ENCODE results near the gene KIAA0232. TPM values are rescaled to one million over a fixed set of nuclear protein-coding genes. Genes with fewer than 3 reads are reported as not detected.
"Not testable (repeated sequence)": the region's sequence is repeated elsewhere in the genome, so short reads cannot be mapped to it uniquely, and the experiment has no call there.

Gene KIAA0232
- total and polyA plus RNA-seq, 2 of the 8 experiments (the other 6 are each of a cell fraction or from before 2014, with no cell fraction given) = 5.6 to 23.3 TPM

DNA sequence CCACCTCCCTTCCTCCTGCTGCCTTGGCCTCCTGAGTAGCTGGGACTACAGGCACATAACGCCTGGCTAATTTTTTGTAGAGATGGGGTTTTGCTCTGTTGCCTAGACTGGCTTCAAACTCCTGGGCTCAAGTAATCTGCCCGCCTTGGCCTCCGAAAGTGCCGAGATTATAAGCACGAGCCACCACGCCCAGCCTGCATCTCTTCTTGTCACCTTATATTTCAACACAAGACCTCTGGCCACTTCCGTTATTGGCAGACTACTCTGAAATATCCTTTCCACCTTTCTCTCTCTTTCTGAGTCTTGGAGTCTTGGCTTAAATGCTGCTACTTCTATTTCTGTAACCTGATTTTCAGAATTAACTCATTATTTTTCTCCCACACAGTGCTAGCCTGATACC is 5.6 kb downstream of the KIAA0232 start:
- Histone ChIP-seq H3K23me2 (ENCODE audit: low read depth, low read length) (peaks cover 4% of the 10 kb centered on the region; the same call in 1 of the 2 replicates), H2BK15ac (ENCODE audit: low read length) (no peak overlapping the region), H2BK5ac (ENCODE audit: low read depth, low read length) (no peak overlapping the region), H3K79me2 (ENCODE audit: control insufficient read depth in 1 of 2, insufficient read depth in 2 of 2, low read length in 2 of 2) (peaks cover 5 to 90% of the 10 kb centered on the region in 2 experiments), H3K36me3 (ENCODE audit: control insufficient read depth in 2 of 4, insufficient read depth in 4 of 4, low read length in 3 of 4) (peaks cover 0 to 2% (median 0%) of the 10 kb centered on the region in 4 experiments; a peak in 2 of 8 replicates), H2BK20ac (ENCODE audit: low read length) (no peak overlapping the region), H3K4ac (replicated peaks; ENCODE audit: insufficient read length, low read depth, low read length) (no peak overlapping the region), H3K23ac (ENCODE audit: insufficient read length) (no peak overlapping the region), H2AK5ac (ENCODE audit: low read depth, low read length) (no peak overlapping the region), H3K4me1 (replicated peaks in 1 of 4; ENCODE audit: control insufficient read depth in 3 of 4, insufficient read depth in 4 of 4, low read length in 3 of 4) (peaks cover 0 to 6% (median 3%) of the 10 kb centered on the region in 4 experiments; a peak in 2 of 7 replicates), H3K14ac (ENCODE audit: insufficient read length) (no peak overlapping the region), H3K18ac (ENCODE audit: extremely low read depth, low read length) (no peak overlapping the region), H2BK12ac (ENCODE audit: low read depth, low read length) (no peak overlapping the region), H3K79me1 (ENCODE audit: low read depth, low read length) (no peaks in the 10 kb centered on the region), H2AFZ (ENCODE audit: low read length) (no peak overlapping the region), H3K4me3 (ENCODE audit: extremely low read depth in 1 of 4, insufficient read depth in 2 of 4, low read depth in 3 of 4, low read length in 4 of 4) (no peak overlapping the region), H3K27ac (ENCODE audit: low read depth, low read length) (no peak overlapping the region), H3K56ac (replicated peaks; ENCODE audit: insufficient read length, low read depth, low read length) (no peak overlapping the region), H4K8ac (ENCODE audit: extremely low read depth, insufficient read depth, low read length) (no peak overlapping the region), H3K9ac (replicated peaks in 1 of 4; ENCODE audit: extremely low read depth in 1 of 4, low read depth in 3 of 4, low read length in 3 of 4) (no peak overlapping the region), H3K9me3 (ENCODE audit: insufficient read depth in 2 of 2, low read depth in 1 of 2, low read length in 1 of 2) (no peaks in the 10 kb centered on the region), H3K27me3 (replicated peaks in 1 of 4; ENCODE audit: control insufficient read depth in 3 of 4, extremely low read depth in 1 of 4, insufficient read depth in 3 of 4, low read length in 3 of 4) (no peaks in the 10 kb centered on the region), H2BK120ac (replicated peaks; ENCODE audit: low read depth, low read length) (no peak overlapping the region), H3K4me2 (ENCODE audit: insufficient read depth in 1 of 2, low read depth in 2 of 2, low read length in 2 of 2) (no peak overlapping the region), H4K5ac (ENCODE audit: insufficient read length, low read depth, low read length) (no peak overlapping the region), H4K91ac (replicated peaks; ENCODE audit: insufficient read length, low read length) (no peak overlapping the region), H4K20me1 (replicated peaks in 1 of 2; ENCODE audit: control insufficient read depth in 1 of 2, insufficient read depth in 2 of 2, low read length in 2 of 2) (peaks cover 21 to 26% of the 10 kb centered on the region in 2 experiments)
- ChIA-PET POLR2A (ENCODE audit: partially characterized antibody) (interaction anchor here (1.7 kb wide), 1 partner anchor 9 kb away, joined by 3 read pairs; no protein-coding TSS in a partner anchor), CTCF (ENCODE audit: partially characterized antibody) (interaction anchor here (1.1 kb wide), 1 partner anchor 8 kb away, joined by 3 read pairs; no protein-coding TSS in a partner anchor)
- FAIRE-seq = no peak
- no peak for TF ChIP-seq POLR2A (IDR thresholded peaks at IDR 0.05; ENCODE audit: control extremely low read depth in 1 of 2, low read depth in 2 of 2, low read length in 2 of 2)
- WGBS, 2 experiments (ENCODE audit: extremely low coverage in 1 of 2, insufficient coverage in 1 of 2, insufficient read length in 1 of 2, insufficient replicate concordance in 2 of 2, low coverage in 1 of 2, low lambda C conversion rate in 2 of 2, missing lambda C conversion rate in 1 of 2) = 91% methylated on average over 7 of the region's 7 CpGs; no CpG with 5 or more reads in 1 of the 2 experiments
- DNase-seq (ENCODE audit: low read depth in 1 of 2, low spot score in 2 of 2) = no peak

DNA sequence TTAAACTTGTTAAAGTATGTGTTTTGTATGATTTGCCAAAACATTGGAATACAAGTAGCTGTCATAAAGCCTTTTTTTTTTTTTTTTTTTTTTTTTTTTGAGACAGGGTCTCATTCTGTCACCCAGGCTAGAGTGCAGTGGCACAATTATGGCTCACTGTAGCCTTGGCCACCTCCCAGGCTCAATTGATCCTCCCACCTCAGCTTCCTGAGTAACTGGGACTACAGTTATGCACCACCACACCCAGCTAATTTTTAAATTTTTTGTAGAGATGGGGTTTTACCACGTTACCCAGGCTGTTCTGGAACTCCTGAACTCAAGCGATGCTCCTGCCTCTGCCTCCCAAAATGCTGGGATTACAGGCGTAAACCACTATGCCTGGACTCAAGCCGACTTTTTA is 8.7 kb downstream of the KIAA0232 start:
- not testable (repeated sequence) for FAIRE-seq; H3K56ac ChIP-seq (replicated peaks; ENCODE audit: insufficient read length, low read depth, low read length)

More for the DNA sequence above, 8.7 kb downstream of the KIAA0232 start:
- H3K23me2 ChIP-seq (ENCODE audit: low read depth, low read length); H4K8ac ChIP-seq (ENCODE audit: extremely low read depth, insufficient read depth, low read length); H2AK5ac ChIP-seq (ENCODE audit: low read depth, low read length); H3K18ac ChIP-seq (ENCODE audit: extremely low read depth, low read length); H3K14ac ChIP-seq (ENCODE audit: insufficient read length); H3K4me2 ChIP-seq (ENCODE audit: insufficient read depth in 1 of 2, low read depth in 2 of 2, low read length in 2 of 2); H2BK5ac ChIP-seq (ENCODE audit: low read depth, low read length); H2BK20ac ChIP-seq (ENCODE audit: low read length); H4K91ac ChIP-seq (replicated peaks; ENCODE audit: insufficient read length, low read length); POLR2A ChIA-PET (ENCODE audit: partially characterized antibody); H3K4me3 ChIP-seq (ENCODE audit: extremely low read depth in 1 of 4, insufficient read depth in 2 of 4, low read depth in 3 of 4, low read length in 4 of 4); H3K4me1 ChIP-seq (replicated peaks in 1 of 4; ENCODE audit: control insufficient read depth in 3 of 4, insufficient read depth in 4 of 4, low read length in 3 of 4); H4K5ac ChIP-seq (ENCODE audit: insufficient read length, low read depth, low read length); H2BK15ac ChIP-seq (ENCODE audit: low read length); DNase-seq (ENCODE audit: low read depth in 1 of 2, low spot score in 2 of 2); H3K9ac ChIP-seq (replicated peaks in 1 of 4; ENCODE audit: extremely low read depth in 1 of 4, low read depth in 3 of 4, low read length in 3 of 4); H3K23ac ChIP-seq (ENCODE audit: insufficient read length); H3K9me3 ChIP-seq (ENCODE audit: insufficient read depth in 2 of 2, low read depth in 1 of 2, low read length in 1 of 2); H3K27me3 ChIP-seq (replicated peaks in 1 of 4; ENCODE audit: control insufficient read depth in 3 of 4, extremely low read depth in 1 of 4, insufficient read depth in 3 of 4, low read length in 3 of 4); H3K27ac ChIP-seq (ENCODE audit: low read depth, low read length); H2AFZ ChIP-seq (ENCODE audit: low read length); H3K4ac ChIP-seq (replicated peaks; ENCODE audit: insufficient read length, low read depth, low read length); H2BK120ac ChIP-seq (replicated peaks; ENCODE audit: low read depth, low read length); H2BK12ac ChIP-seq (ENCODE audit: low read depth, low read length); H3K36me3 ChIP-seq (ENCODE audit: control insufficient read depth in 2 of 4, insufficient read depth in 4 of 4, low read length in 3 of 4): not testable (repeated sequence)
- 95% methylated on average over 4 of the region's 4 CpGs; no CpG with 5 or more reads in 1 of the 2 experiments for WGBS, 2 experiments (ENCODE audit: extremely low coverage in 1 of 2, insufficient coverage in 1 of 2, insufficient read length in 1 of 2, insufficient replicate concordance in 2 of 2, low coverage in 1 of 2, low lambda C conversion rate in 2 of 2, missing lambda C conversion rate in 1 of 2)
- H4K20me1 ChIP-seq (replicated peaks in 1 of 2; ENCODE audit: control insufficient read depth in 1 of 2, insufficient read depth in 2 of 2, low read length in 2 of 2) = peaks cover 4 to 22% of the 10 kb centered on the region in 2 experiments
- CTCF ChIA-PET (ENCODE audit: partially characterized antibody) = interaction anchor here (0.6 kb wide), 1 partner anchor 108 kb away, joined by 3 read pairs; no protein-coding TSS in a partner anchor
- peaks cover 14% of the 10 kb centered on the region for H3K79me1 ChIP-seq (ENCODE audit: low read depth, low read length)
- peaks cover 7 to 93% of the 10 kb centered on the region in 2 experiments for H3K79me2 ChIP-seq (ENCODE audit: control insufficient read depth in 1 of 2, insufficient read depth in 2 of 2, low read length in 2 of 2)

Measured in H1 (cell line).